HepG2 (cell line): ENCODE data around the gene SEMA3F. TPM values are rescaled to one million over a fixed set of nuclear protein-coding genes. Genes with fewer than 3 reads are reported as not detected.
A peak's percentile ranks its signal among the peaks of the same experiment; 100 is the strongest.

Source experiments
- BCL6 ChIP-seq: IDR thresholded peaks from 2 replicates; pipeline ENCODE4 v1.6.1; 2016; ENCODE audit warnings: missing genetic modification reagents, missing compliant biosample characterization
- DR1 ChIP-seq: sonication (generic); formaldehyde crosslinking; IDR thresholded peaks from 2 replicates; pipeline ENCODE4 v1.8.0; 2021; ENCODE audit warnings: mild to moderate bottlenecking, missing genetic modification reagents, inconsistent platforms
- IKZF4 ChIP-seq: sonication (generic); formaldehyde crosslinking; IDR thresholded peaks from 2 replicates; pipeline ENCODE4 v1.5.1; 2020; ENCODE audit warnings: borderline replicate concordance, mild to moderate bottlenecking, low read depth, missing genetic modification reagents; ENCODE audit errors: not compliant biosample characterization
- MIER3 ChIP-seq: IDR thresholded peaks from 2 replicates; pipeline ENCODE4 v1.6.1; 2016; ENCODE audit warnings: missing compliant biosample characterization, borderline replicate concordance
- NFATC3 ChIP-seq: sonication (generic); formaldehyde crosslinking; IDR thresholded peaks from 2 replicates; pipeline ENCODE4 v1.5.1; 2020; ENCODE audit warnings: mild to moderate bottlenecking, missing genetic modification reagents
- SCMH1 ChIP-seq: sonication (generic); formaldehyde crosslinking; IDR thresholded peaks from 2 replicates; pipeline ENCODE4 v1.9.0; 2021; ENCODE audit warnings: missing genetic modification reagents, mild to moderate bottlenecking, borderline replicate concordance
- SP2 ChIP-seq: sonication (generic); formaldehyde crosslinking; IDR thresholded peaks from 2 replicates; pipeline ENCODE4 v1.5.1; 2020; ENCODE audit warnings: mild to moderate bottlenecking, missing genetic modification reagents
- TCF7 ChIP-seq: sonication (generic); IDR thresholded peaks from 2 replicates; pipeline ENCODE4 v1.6.1; 2016; ENCODE audit warnings: antibody characterized with exemption, low read depth
- ZNF749 ChIP-seq: sonication (generic); formaldehyde crosslinking; IDR thresholded peaks from 2 replicates; pipeline ENCODE4 v1.8.0; 2022; ENCODE audit warnings: mild to moderate bottlenecking, missing genetic modification reagents, moderate library complexity, borderline replicate concordance
- polyA plus RNA-seq, 8 experiments: library from polyadenylated mRNA; depleted of rRNA in 3 of 8; stranded (reverse) in 7 of 8; unstranded in 1 of 8; fragments of >200 nt; fragmentation: Illumina TruSeq in 4 of 8; extraction: Trizol in 4 of 8; gene quantifications; 2 replicates each; pipeline versions ENCODE4 v1.2.1 to v1.2.3, GENCODE V29; 2011 to 2016; ENCODE audit warnings: low read depth in 4 of 8, missing spikeins in 1 of 8, mixed read lengths in 1 of 8; ENCODE audit not compliant: insufficient read depth in 1 of 8
- total RNA-seq, 5 experiments: library from RNA; depleted of rRNA; stranded (reverse); fragments of >200 nt; fragmentation: Illumina TruSeq; extraction: Trizol; gene quantifications; 2 replicates each; pipeline ENCODE4 v1.2.3, GENCODE V29; 2016; ENCODE audit warnings: low read depth in 1 of 5
- TF ChIP-seq, protein P1 (sequence below): sonication (generic); formaldehyde crosslinking; conservative IDR thresholded peaks from 2 replicates; pipeline ENCODE4 v1.8.0; 2022; ENCODE audit warnings: mild to moderate bottlenecking, moderate library complexity, missing genetic modification reagents
- TF ChIP-seq, protein P2 (sequence below): sonication (generic); formaldehyde crosslinking; conservative IDR thresholded peaks from 2 replicates; pipeline ENCODE4 v1.4.0; 2020; ENCODE audit warnings: missing genetic modification reagents
- TF ChIP-seq, protein P3 (sequence below): sonication (generic); formaldehyde crosslinking; IDR thresholded peaks from 2 replicates; pipeline ENCODE4 v1.4.0; 2020; ENCODE audit warnings: missing genetic modification reagents, borderline replicate concordance
- TF ChIP-seq, protein P4 (sequence below): sonication (generic); formaldehyde crosslinking; conservative IDR thresholded peaks from 2 replicates; pipeline ENCODE4 v1.5.0; 2020; ENCODE audit warnings: missing genetic modification reagents
- TF ChIP-seq, protein P5 (sequence below): sonication (generic); formaldehyde crosslinking; IDR thresholded peaks from 2 replicates; pipeline ENCODE4; 2020; ENCODE audit warnings: missing genetic modification reagents, mild to moderate bottlenecking, borderline replicate concordance
- TF ChIP-seq, protein P6 (sequence below): sonication (generic); IDR thresholded peaks from 2 replicates; pipeline ENCODE4 v1.6.1; 2016; ENCODE audit warnings: low read depth, borderline replicate concordance

Gene SEMA3F
- total and polyA plus RNA-seq, 2 of the 13 experiments (the other 11 are each of a cell fraction or from before 2014, with no cell fraction given), result 7.6 to 17.2 TPM

DNA sequence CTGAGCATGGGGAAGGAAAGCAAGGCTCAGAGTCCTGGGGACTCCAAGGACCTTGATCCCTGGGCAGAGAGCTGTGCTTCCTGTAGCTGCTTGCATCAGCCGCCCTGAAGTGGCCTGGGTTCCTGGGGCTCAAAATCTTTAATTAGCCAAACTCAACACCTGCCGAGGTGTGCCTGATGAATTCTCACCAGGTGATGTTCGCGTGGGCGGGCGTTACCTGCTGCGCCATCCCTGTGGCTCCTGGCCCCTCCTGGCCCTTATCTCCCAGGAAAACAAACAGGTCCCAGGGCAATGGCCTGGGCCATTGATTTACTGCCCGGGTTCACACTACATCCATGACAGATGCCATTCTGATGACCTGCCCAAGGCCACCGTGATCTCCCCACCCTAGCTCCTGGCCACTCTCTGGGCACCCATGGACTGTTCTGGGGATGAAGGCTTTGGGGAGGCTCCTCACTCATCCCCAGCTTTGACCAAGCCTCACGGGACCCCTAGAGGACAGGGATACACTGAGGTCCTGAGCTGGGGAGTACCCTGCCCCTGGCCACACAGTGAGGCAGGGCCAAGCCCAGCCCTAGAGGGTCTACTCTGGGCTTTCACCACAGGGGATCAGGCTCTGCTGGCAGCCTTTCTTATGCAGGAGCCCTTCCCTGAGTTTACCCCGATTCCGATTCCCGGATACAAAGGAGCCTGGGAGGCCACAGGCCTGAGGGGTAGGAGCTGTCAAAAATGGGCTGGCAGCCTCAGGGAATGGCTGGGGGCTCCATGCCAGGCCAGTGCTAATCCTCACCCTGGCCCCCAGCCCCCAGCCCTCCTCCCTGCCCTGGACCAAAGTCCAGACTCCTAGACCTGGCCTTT lies 55.6 kb downstream of the SEMA3F start (continued):
- TF ChIP-seq, protein P1, sequence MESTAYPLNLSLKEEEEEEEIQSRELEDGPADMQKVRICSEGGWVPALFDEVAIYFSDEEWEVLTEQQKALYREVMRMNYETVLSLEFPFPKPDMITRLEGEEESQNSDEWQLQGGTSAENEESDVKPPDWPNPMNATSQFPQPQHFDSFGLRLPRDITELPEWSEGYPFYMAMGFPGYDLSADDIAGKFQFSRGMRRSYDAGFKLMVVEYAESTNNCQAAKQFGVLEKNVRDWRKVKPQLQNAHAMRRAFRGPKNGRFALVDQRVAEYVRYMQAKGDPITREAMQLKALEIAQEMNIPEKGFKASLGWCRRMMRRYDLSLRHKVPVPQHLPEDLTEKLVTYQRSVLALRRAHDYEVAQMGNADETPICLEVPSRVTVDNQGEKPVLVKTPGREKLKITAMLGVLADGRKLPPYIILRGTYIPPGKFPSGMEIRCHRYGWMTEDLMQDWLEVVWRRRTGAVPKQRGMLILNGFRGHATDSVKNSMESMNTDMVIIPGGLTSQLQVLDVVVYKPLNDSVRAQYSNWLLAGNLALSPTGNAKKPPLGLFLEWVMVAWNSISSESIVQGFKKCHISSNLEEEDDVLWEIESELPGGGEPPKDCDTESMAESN (CRISPR knock-in tag), result peak; percentile 42; the same call in 1 of the 2 replicates
- TF ChIP-seq NFATC3 (CRISPR knock-in tag) (0 out of 2 replicates have a peak, but pooled peaks have one; percentile 44), SCMH1 (CRISPR knock-in tag) (no peak), IKZF4 (CRISPR knock-in tag) (peak; percentile 18), TCF7 (peak; percentile 38), ZNF749 (CRISPR knock-in tag) (0 out of 2 replicates have a peak, but pooled peaks have one; percentile 22), MIER3 (peak; percentile 80; the same call in 1 of the 2 replicates), SP2 (no peak), BCL6 (peak; percentile 68), DR1 (CRISPR knock-in tag) (no peak)
- TF ChIP-seq, protein P2, sequence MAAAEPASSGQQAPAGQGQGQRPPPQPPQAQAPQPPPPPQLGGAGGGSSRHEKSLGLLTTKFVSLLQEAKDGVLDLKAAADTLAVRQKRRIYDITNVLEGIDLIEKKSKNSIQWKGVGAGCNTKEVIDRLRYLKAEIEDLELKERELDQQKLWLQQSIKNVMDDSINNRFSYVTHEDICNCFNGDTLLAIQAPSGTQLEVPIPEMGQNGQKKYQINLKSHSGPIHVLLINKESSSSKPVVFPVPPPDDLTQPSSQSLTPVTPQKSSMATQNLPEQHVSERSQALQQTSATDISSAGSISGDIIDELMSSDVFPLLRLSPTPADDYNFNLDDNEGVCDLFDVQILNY (CRISPR knock-in tag), result no peak
- TF ChIP-seq, protein P3, sequence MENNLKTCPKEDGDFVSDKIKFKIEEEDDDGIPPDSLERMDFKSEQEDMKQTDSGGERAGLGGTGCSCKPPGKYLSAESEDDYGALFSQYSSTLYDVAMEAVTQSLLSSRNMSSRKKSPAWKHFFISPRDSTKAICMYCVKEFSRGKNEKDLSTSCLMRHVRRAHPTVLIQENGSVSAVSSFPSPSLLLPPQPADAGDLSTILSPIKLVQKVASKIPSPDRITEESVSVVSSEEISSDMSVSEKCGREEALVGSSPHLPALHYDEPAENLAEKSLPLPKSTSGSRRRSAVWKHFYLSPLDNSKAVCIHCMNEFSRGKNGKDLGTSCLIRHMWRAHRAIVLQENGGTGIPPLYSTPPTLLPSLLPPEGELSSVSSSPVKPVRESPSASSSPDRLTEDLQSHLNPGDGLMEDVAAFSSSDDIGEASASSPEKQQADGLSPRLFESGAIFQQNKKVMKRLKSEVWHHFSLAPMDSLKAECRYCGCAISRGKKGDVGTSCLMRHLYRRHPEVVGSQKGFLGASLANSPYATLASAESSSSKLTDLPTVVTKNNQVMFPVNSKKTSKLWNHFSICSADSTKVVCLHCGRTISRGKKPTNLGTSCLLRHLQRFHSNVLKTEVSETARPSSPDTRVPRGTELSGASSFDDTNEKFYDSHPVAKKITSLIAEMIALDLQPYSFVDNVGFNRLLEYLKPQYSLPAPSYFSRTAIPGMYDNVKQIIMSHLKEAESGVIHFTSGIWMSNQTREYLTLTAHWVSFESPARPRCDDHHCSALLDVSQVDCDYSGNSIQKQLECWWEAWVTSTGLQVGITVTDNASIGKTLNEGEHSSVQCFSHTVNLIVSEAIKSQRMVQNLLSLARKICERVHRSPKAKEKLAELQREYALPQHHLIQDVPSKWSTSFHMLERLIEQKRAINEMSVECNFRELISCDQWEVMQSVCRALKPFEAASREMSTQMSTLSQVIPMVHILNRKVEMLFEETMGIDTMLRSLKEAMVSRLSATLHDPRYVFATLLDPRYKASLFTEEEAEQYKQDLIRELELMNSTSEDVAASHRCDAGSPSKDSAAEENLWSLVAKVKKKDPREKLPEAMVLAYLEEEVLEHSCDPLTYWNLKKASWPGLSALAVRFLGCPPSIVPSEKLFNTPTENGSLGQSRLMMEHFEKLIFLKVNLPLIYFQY (CRISPR knock-in tag), result no peak; the same call in 1 of the 2 replicates
- TF ChIP-seq, protein P4, sequence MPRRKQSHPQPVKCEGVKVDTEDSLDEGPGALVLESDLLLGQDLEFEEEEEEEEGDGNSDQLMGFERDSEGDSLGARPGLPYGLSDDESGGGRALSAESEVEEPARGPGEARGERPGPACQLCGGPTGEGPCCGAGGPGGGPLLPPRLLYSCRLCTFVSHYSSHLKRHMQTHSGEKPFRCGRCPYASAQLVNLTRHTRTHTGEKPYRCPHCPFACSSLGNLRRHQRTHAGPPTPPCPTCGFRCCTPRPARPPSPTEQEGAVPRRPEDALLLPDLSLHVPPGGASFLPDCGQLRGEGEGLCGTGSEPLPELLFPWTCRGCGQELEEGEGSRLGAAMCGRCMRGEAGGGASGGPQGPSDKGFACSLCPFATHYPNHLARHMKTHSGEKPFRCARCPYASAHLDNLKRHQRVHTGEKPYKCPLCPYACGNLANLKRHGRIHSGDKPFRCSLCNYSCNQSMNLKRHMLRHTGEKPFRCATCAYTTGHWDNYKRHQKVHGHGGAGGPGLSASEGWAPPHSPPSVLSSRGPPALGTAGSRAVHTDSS, result no peak
- TF ChIP-seq, protein P5, sequence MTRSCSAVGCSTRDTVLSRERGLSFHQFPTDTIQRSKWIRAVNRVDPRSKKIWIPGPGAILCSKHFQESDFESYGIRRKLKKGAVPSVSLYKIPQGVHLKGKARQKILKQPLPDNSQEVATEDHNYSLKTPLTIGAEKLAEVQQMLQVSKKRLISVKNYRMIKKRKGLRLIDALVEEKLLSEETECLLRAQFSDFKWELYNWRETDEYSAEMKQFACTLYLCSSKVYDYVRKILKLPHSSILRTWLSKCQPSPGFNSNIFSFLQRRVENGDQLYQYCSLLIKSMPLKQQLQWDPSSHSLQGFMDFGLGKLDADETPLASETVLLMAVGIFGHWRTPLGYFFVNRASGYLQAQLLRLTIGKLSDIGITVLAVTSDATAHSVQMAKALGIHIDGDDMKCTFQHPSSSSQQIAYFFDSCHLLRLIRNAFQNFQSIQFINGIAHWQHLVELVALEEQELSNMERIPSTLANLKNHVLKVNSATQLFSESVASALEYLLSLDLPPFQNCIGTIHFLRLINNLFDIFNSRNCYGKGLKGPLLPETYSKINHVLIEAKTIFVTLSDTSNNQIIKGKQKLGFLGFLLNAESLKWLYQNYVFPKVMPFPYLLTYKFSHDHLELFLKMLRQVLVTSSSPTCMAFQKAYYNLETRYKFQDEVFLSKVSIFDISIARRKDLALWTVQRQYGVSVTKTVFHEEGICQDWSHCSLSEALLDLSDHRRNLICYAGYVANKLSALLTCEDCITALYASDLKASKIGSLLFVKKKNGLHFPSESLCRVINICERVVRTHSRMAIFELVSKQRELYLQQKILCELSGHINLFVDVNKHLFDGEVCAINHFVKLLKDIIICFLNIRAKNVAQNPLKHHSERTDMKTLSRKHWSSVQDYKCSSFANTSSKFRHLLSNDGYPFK, result no peak; the same call in 1 of the 2 replicates
- TF ChIP-seq, protein P6, sequence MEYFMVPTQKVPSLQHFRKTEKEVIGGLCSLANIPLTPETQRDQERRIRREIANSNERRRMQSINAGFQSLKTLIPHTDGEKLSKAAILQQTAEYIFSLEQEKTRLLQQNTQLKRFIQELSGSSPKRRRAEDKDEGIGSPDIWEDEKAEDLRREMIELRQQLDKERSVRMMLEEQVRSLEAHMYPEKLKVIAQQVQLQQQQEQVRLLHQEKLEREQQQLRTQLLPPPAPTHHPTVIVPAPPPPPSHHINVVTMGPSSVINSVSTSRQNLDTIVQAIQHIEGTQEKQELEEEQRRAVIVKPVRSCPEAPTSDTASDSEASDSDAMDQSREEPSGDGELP, result peak; percentile 57; the same call in 1 of the 2 replicates
